NCI-H510A (cell line): ENCODE data around the gene COX11.

Experiments used
- DNase-seq: peaks from one replicate; lab custom pipeline; 2025; lab: John Stamatoyannopoulos, UW

Gene COX11, protein sequence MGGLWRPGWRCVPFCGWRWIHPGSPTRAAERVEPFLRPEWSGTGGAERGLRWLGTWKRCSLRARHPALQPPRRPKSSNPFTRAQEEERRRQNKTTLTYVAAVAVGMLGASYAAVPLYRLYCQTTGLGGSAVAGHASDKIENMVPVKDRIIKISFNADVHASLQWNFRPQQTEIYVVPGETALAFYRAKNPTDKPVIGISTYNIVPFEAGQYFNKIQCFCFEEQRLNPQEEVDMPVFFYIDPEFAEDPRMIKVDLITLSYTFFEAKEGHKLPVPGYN

DNA sequence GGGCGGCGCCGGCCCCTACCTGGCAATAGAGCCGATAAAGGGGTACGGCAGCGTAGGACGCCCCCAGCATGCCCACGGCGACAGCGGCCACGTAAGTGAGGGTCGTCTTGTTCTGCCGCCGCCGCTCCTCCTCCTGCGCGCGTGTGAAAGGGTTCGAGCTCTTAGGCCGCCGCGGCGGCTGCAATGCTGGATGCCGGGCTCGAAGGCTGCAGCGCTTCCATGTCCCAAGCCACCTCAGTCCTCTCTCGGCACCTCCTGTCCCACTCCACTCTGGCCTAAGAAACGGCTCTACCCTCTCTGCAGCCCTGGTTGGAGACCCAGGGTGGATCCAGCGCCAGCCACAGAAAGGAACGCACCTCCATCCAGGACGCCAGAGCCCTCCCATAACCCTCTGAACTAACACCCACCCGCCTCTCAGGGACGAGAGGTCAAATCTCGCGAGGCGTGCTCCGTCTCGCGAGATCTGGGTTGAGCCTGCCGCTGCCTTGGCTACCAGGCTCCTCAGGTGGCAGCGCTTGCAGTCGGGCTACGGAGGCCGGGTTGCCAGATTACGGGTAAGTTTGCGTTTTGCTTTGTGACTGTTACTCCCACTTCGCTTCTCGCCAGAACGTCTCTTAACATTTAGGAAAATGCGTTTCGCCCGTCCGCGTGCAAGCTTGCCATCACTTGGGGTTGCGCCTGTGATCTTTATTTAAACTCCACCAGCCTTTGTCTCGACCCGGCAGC lies at the start of gene COX11, which contains the start of gene STXBP4:
COX11 (minus strand) TSS at position 393 of the 726 bp plus-strand sequence; CDS start at position 385, 8 bp downstream.
STXBP4 (plus strand) TSS at position 504 of the 726 bp plus-strand sequence. CDS start 17,455 bp downstream, outside the sequence.
- DNase-seq: peak; percentile 94

DNA sequence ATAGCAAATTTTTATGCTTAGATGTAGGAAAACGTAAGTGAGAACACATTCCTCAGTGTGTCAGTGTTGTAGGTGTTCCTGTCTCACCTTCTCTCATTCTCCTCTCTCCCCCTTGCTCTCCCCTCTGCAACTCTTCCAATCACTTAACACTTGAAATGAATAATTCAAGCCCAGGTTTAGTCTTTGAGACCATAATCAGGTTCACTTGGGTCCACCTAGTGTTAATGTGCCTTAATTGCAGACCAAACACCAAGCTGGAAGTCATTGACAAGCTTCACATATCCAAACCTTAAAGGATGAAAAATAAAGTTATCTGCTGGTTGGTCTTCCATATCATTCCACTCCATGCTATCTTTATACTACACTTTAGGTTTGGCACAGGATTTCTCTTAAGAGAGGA lies 37.1 kb upstream of the COX11 start:
- no peak for DNase-seq

DNA sequence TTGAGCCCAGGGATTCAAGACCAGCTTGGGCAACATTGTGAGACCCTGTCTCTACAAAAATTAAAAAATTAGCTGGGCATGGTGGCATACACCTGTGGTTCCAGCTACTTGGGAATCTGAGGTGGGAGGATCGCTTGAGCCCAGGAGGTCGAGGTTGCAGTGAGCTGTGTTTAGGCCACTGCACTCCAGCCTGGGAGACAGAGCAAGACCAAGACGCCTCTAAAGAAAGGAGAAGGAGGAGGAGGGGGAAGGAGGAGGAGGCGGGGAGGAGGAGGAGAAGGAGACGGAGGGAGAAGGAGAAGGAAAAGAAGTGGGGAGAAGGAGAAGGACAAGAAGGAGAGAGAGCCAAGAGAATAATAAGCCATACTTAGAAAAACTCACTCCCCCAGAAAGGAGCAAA lies 36.0 kb upstream of the COX11 start:
- DNase-seq: no peak

DNA sequence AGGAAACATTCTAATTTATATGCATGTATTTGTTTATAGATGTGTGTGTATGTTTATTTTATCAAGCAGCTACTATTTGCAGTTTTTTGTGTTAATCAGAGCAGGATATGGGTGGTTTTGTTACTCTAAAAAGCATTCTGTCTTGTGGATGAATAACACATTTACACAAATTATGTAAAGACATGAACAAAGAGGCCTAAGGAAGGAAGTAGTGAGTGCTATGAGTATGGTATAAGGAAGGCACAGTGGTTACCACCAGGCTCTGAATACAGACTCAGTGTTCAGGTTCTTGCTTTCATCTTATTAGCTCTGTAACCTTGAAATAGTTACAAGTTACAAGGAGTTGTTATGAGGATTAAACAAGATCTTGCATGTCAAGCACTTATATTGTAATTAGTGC lies 34.0 kb upstream of the COX11 start:
- DNase-seq: no peak

DNA sequence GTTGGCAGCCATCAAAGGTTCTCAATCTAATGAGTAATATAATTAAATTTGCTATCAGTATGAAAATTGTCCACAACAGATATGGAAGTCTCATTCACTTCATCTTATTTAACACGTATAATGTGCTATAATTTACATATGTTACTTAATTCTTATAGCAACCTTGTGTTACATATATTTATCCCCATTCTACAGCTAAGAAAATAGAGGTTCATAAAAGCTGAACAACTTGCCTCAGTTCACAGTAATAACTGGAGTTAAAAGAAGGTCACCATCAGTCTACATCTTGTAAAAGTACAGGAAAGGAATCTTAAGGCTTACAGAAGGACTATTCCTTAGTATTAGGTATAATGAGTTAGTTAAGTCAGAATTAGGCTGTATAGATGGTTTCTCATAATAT lies 28.0 kb upstream of the COX11 start:
- no peak for DNase-seq

DNA sequence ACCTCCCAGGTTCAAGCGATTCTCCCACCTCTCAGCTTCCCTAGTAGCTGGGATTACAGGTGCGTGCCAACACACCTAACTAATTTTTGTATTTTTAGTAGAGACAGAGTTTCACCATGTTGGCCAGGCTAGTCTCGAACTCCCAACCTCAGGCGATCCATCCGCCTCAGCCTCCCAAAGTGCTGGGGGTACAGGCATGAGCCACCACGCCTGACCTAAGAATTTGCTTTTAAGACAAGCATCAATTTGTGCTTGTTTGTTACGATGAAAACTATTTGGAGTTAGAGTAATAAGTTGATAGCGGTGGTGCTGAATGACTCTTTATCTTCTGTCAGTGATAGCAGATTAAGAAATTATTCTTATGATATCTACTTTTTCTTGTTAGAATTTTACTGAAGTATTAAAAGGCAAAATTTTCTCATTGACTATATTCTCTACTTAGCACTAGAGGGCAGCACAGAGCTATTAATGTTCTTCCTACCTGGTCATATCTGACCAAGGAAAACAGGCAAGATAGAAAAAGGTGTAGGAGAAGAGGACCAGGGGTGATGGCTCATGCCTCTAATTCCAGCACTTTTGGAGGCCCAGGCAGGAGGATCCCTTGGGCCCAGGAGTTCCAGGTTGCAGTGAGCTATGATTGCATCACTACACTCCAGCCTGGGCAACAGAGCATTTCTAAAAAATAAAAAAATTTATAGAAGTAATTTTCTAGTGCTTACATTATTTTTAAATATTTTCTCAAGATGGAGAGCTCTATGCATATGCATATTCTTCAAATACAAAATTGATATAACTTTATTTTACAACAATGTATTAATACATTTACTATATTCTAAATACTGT lies 24.6 kb upstream of the COX11 start:
- peak; percentile 44 for DNase-seq

DNA sequence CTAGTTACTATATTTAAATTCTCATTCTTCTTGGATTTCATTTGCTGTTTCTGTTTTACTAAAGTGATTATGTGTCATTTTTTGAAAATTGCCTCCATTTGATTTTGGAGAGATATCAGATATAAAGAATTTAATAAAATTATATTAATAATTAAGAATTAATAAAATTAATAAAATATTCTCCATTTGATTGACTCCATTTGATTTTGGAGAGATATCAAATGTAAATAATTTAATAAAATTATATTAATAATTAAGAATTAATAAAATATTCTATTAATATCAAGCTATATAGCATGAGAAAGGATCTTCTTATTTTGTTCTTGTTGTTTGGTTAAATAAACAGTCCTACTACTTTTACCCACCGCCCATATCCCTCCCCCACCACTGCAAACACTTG lies 23.1 kb upstream of the COX11 start:
- DNase-seq: no peak

DNA sequence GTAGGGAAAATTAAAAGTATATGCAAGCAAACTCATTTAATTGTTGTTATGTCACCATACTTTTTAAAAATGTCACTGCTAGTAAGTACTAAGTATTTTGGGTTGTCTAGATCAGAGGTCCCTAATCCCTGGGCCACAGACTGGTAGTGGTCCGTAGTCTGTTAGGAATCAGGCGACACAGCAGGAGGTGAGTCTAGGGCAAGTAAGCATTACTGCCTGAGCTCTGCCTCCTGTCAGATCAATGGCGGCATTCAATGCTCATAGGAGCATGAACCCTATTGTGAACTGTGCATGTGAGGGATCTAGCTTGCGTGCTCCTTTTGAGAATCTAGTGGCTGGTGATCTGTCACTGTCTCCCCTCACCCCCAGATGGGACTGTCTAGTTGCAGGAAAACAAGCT lies 21.7 kb upstream of the COX11 start:
- DNase-seq: no peak

DNA sequence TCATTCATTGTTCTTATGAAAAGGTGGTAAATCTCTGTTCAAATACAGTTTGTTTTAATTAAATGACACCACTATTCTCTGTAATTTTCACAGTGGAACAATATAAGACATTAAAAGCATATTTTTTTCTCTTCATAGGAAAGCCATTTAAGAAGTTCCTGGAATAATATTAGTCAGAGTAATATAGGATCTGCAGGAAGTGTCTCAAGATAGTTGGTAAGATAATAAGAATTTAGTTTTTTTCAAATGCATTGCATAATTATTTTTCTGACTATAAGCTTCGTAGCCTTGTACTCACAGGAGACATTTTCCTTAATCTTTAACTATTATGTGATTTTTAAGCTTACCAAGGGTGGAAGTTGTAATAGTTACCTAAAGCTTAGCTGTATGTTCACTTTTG lies 17.0 kb upstream of the COX11 start:
- no peak for DNase-seq

DNA sequence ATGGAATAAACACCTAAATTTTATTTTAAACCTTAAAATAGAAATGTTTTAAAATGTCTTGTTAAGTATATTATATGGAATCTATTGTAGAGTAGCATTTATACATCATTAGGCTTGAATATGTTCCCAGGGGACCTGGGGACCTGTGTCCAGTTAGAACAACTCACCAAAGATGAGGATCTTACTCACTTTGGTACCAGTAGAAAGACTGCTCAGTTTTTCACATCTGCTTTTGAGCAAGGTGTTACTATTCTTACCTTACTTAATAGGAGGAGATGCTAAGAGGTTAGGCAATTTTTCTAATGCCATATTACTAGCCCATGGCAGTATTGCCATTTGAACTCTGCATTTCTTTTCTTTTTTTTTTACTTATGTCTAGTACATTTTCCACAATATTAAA lies 14.8 kb upstream of the COX11 start:
- no peak for DNase-seq

DNA sequence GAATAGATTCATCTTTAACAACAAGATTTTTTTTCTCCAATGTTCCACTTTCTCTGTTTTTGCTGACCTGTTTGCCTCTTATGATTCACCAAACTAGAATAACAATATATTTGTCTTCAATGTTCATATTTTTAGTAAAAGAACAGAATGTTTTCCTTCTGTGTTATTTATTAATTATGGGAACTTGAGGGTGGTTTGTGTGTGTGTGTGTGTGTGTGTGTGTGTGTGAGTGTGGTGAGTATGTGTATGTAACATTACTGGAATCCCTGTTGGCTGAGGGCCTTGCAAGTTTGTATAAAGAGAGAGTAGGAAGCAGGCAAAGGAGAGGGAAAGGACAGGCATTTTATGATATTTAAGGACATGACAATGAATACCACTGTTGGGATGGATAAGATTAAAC lies 13.9 kb upstream of the COX11 start:
- no peak for DNase-seq

DNA sequence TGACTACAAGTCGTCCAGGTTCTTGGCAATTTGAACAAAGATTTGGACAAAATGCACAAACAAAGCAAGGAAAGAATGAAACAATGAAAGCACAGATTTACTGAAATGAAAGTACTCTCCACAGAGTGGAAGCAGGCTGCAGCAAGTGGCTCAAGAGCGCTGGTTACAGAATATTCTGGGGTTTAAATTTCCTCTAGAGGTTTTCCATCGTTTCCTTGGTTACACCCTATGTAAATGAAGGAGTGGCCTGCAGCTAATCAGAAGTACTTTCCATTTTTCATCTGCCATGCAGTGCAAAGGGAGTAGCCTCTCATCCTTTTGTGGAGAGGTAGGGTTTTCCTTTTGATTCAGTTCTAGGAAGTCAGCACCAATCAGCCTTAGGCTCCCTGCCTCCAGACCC lies 11.9 kb upstream of the COX11 start:
- no peak for DNase-seq

DNA sequence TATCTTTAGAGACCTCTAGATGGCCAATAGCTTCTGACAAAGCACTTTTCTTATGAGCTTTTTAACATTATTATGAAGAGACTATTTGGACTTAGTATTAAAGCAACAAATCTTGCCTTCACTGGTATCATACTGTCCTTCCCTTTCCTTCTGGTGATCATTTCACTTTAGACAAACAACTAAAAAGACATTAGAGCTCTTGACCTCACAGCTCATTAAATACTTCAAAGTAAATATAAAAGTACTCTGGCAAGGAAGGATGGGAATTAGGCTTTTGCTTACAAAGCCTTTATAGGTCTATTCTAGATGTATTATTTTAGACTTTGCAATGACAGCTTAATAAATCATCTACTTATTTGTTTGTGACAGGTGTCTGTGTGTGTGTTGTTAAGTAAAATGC lies 11.2 kb upstream of the COX11 start:
- peak; percentile 1 for DNase-seq

DNA sequence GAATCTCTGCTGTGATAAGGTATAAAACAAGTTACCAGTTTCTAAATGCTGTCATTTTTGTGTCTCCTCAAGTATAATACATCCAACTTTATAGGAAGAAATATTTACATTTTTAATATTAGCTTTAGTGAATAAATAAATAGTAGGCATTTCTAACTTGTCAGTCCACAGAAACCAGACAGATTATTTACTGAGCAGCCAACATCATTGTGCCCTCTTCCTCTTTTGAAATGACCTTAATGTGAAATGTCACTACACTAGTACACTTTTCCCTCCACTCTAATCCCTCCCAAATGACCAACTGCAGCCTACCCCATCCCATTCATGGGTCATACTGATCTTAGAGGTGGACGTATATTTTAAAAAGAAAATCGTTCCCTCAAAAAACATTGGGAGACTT lies 9.3 kb upstream of the COX11 start:
- DNase-seq: no peak

DNA sequence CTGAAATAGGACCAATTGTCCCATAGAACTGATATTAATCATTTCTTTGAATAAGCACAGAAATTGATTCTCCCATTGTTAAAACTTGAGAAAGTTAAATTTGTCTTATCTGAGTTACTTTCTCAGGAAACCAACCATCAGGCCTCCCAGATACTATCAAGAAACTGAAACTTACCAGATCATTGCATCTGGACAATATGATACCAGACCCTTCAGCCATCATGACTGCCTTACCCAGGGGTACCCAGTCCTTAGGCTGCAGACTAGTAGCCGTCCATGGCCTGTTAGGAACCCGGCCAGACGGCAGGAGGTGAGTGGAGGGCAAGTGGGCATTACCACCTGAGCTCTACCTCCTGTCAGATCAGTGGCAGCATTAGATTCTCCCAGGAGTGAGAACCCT lies 7.9 kb upstream of the COX11 start:
- no peak for DNase-seq

DNA sequence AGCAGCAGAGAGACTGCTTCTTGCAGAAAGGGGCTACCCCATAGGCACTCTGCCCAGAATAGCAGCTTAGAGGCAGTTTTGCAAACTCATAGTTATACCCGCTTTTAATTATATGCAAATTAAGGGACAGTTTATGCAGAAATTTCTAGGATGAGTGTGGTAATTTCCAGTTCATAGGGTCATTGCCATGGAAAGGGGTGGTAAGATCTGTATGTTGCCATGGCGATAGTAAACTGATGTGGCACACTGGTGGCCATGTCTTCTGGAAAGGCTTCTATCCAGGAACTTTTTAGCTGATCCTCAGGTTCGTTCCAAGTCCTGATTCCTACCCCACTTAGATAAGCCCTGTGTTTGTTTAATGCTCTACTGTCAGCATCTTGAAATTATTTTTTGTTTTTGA lies 6.3 kb upstream of the COX11 start:
- DNase-seq: no peak

DNA sequence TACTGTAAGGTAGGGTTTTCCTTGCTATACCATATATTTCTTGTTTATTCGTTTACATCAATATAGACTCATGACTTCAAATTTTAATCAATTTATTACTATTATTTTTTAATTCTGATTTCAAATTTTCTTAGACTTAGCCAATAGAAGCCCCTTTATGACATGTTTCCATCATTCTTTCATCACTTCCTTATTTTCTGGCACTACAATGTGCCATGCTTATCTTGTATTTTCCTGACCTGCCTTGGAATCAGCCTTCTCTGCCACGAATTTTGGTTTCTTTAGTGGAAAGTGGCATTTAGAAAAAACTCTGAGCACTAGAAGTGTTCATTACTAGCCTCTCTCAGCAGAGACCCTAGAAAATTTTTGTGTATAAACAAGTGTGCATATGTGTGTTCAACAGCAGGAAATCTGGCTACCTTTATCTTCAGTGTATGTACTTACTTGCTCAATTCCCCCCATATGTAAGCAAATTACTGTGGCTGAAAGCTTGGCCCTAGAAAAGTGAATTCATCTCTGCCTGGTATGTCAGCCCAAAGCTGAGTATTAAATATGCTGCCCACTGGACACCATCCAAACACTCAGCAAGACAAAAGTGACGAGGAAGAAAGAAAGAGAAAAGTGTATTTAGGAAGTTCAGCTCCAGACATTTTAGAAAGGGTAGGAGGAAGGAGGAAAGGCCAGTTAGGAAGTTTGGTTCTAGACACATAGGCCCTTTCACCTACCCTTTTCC lies 4.1 kb upstream of the COX11 start:
- no peak for DNase-seq

DNA sequence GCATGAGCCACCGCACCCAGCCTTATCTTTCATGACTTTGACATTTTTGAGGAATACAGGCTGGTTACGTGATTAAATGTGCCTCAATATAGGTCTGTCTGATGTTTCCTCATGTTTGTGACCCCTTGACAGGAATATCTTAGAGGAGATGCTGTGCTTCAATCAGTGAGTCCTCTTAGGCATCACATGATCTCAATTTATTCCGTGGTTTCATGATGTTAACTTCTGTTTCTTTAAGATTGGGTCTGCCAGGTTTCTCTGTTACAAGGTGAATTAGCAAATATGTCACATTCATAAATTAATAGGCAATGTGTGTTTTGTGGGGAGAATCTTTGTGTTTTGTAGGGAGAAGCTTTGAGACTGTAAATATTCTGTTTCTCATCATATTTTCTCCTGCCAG lies 3.4 kb upstream of the COX11 start:
- no peak for DNase-seq

DNA sequence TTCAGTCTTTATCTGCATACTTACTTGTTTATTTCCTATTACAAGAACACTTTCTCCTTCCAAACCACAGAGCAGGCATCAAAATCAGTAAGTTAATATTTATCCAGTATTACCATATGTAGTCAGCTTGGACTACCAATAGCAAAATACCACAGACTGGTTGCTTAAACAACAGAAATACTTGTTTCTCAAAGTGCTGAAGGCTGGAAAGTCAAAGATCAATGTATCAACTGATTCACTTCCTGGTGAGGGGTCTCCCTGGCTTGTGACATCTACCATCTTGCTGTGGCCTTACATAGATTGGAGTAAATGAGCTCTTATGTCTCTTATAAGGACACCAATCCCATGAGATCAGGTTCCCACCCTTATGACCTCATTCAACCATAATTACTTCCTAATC lies 2.7 kb upstream of the COX11 start:
- DNase-seq: no peak

DNA sequence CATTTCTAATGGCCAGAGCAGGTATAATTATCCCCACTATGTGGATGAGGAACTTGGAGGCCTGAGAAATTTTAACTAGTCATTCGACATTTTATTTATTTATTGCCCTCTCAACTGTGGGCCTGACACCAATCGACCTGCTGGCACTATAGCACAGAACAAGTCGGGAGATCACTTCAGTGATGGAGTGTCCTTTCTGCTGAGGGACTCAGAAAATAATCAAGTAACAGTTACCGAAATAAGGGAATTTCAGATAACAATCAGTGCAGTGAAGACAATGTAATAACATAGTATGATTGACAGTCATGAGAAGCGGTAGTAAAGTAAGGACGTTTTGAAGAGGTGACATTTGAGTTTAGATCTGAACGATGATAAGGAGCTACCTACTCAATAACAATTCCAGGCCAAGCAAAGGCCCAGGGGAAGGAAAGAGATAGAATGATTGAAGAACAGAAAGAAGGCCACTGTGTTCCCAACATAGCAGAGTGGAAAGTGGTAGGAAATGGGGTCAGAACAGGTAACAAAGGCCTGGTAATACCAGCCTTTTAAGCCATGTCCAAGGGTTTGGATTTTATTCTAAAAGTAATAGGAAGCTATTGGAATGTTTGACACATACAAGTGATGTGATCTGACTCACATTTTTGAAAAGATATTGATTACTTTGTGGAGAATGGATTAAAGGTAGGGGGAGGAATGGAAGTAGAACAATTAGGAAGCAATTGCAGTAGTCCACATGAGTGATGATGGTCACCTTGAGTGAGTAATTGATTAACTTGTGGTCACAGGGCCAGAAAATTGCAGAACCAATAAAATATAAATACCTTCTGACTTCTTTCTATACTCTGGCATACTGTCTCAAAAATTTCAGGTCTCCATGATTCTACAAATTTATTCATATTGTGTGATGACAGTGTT lies 1.5 kb upstream of the COX11 start:
- no peak for DNase-seq

DNA sequence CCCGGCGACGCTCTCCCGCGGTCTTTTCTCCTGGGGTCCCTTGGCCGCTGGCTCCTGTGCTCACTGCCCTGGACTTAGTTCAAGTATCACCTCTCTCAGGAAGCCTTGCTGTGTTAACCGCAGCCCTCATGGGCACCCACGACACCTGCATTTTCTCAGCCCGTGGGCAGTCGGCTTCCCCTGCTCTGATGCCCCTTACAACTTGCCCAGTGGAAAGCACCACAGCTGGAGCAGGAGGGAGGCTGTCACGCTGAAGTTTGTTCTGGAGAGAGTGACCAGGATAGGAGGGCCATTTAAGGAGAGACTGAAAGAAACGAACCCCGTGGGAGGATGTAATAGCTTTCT lies 506 bp upstream of the COX11 start:
- no peak for DNase-seq
